ENCODE results near the gene FAM53B.

- TF ChIP-seq MAX (IDR thresholded peaks at IDR 0.05; ENCODE audit: low read depth) (no peak), POLR2AphosphoS5 (IDR thresholded peaks at IDR 0.05; ENCODE audit: low read depth, low read length) (no peak), MEF2A (IDR thresholded peaks at IDR 0.05; ENCODE audit: borderline replicate concordance, low read depth) (no peak), TAF1 (IDR thresholded peaks at IDR 0.05; ENCODE audit: borderline replicate concordance, low read depth, low read length) (no peak), SIN3A (IDR thresholded peaks at IDR 0.05; ENCODE audit: borderline replicate concordance, low read depth, low read length) (no peak), GABPA (IDR thresholded peaks at IDR 0.05; ENCODE audit: low read depth) (no peak), FOXM1 (IDR thresholded peaks at IDR 0.05; ENCODE audit: low read depth) (no peak), EZH2phosphoT487 (IDR thresholded peaks at IDR 0.05; ENCODE audit: borderline replicate concordance, low read depth) (no peak), ZBTB33 (IDR thresholded peaks at IDR 0.05; ENCODE audit: borderline replicate concordance, low read depth) (no peak), EP300 (IDR thresholded peaks at IDR 0.05; ENCODE audit: borderline replicate concordance in 1 of 2, low read depth in 1 of 2, low read length in 1 of 2) (no peak)
- TF ChIP-seq, protein P1, sequence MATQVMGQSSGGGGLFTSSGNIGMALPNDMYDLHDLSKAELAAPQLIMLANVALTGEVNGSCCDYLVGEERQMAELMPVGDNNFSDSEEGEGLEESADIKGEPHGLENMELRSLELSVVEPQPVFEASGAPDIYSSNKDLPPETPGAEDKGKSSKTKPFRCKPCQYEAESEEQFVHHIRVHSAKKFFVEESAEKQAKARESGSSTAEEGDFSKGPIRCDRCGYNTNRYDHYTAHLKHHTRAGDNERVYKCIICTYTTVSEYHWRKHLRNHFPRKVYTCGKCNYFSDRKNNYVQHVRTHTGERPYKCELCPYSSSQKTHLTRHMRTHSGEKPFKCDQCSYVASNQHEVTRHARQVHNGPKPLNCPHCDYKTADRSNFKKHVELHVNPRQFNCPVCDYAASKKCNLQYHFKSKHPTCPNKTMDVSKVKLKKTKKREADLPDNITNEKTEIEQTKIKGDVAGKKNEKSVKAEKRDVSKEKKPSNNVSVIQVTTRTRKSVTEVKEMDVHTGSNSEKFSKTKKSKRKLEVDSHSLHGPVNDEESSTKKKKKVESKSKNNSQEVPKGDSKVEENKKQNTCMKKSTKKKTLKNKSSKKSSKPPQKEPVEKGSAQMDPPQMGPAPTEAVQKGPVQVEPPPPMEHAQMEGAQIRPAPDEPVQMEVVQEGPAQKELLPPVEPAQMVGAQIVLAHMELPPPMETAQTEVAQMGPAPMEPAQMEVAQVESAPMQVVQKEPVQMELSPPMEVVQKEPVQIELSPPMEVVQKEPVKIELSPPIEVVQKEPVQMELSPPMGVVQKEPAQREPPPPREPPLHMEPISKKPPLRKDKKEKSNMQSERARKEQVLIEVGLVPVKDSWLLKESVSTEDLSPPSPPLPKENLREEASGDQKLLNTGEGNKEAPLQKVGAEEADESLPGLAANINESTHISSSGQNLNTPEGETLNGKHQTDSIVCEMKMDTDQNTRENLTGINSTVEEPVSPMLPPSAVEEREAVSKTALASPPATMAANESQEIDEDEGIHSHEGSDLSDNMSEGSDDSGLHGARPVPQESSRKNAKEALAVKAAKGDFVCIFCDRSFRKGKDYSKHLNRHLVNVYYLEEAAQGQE (IDR thresholded peaks at IDR 0.05; ENCODE audit: low read depth, low read length) = no peak
- TF ChIP-seq, protein P2, sequence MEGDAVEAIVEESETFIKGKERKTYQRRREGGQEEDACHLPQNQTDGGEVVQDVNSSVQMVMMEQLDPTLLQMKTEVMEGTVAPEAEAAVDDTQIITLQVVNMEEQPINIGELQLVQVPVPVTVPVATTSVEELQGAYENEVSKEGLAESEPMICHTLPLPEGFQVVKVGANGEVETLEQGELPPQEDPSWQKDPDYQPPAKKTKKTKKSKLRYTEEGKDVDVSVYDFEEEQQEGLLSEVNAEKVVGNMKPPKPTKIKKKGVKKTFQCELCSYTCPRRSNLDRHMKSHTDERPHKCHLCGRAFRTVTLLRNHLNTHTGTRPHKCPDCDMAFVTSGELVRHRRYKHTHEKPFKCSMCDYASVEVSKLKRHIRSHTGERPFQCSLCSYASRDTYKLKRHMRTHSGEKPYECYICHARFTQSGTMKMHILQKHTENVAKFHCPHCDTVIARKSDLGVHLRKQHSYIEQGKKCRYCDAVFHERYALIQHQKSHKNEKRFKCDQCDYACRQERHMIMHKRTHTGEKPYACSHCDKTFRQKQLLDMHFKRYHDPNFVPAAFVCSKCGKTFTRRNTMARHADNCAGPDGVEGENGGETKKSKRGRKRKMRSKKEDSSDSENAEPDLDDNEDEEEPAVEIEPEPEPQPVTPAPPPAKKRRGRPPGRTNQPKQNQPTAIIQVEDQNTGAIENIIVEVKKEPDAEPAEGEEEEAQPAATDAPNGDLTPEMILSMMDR (IDR thresholded peaks at IDR 0.05) = no peak
- TF ChIP-seq, protein P3, sequence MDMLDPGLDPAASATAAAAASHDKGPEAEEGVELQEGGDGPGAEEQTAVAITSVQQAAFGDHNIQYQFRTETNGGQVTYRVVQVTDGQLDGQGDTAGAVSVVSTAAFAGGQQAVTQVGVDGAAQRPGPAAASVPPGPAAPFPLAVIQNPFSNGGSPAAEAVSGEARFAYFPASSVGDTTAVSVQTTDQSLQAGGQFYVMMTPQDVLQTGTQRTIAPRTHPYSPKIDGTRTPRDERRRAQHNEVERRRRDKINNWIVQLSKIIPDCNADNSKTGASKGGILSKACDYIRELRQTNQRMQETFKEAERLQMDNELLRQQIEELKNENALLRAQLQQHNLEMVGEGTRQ (IDR thresholded peaks at IDR 0.05; ENCODE audit: borderline replicate concordance, low read depth, low read length) = no peak
These were observed 4.2 kb downstream of the FAM53B start for GRCh38 chr10:124739986-124740368.
